OCI-LY1 (cell line): Measurements from ENCODE around the gene MLLT3.

Experiments used
- CTCF ChIP-seq: fragments of 200-600 bp; sonication (generic), shearing (Covaris generic); IDR thresholded peaks from 2 replicates; pipeline ENCODE4 v1.5.1; 2017; ENCODE audit warnings: mild to moderate bottlenecking, antibody characterized with exemption, low read length, moderate library complexity, mixed read lengths
- EZH2 ChIP-seq: fragments of 200-600 bp; sonication (generic), shearing (Covaris generic); IDR thresholded peaks from 2 replicates; pipeline ENCODE4 v1.8.0; 2017; ENCODE audit warnings: borderline replicate concordance, mixed run types, mild to moderate bottlenecking, antibody characterized with exemption, low read length, moderate library complexity, mixed read lengths

GRCh38 chr9:20561531-20561930 lies 60.8 kb downstream of the MLLT3 start:
- TF ChIP-seq CTCF, result no peak
- no peak for TF ChIP-seq EZH2
